Superior temporal gyrus (tissue), 1 donor: ENCODE data around the gene SRPK3.
"Not testable (repeated sequence)": the region's sequence is repeated elsewhere in the genome, so short reads cannot be mapped to it uniquely, and the experiment has no call there.

Experiments
- DNase-seq: peaks from one replicate; pipeline ENCODE4 v3.0.0-alpha.2; 2016; ENCODE audit errors: extremely low spot score

Gene SRPK3

DNA sequence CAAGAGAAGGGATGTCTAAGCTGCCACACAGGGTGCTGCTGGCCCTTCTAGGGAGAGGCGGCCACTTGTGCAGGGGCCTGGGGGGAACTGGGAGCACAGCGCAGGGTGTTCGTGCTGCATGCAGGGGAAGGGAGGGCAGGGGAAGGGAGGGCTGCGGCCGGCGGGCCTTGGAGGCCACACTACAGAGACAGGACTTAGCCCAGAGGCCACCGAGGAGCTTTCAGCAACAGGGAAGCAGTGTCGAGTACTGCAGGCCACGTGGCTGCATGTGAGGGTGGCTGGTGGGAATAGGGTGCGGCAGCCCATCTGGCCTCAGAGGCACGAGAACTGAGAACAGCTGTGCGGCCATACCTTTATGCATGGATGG is 35.8 kb upstream of the SRPK3 start:
- DNase-seq: not testable (repeated sequence)

- DNase-seq: no peak
Measured at GRCh38 chrX:153746359-153746758, 34.5 kb upstream of the SRPK3 start.

- DNase-seq: not testable (repeated sequence)
Measured at GRCh38 chrX:153746991-153747390, 33.9 kb upstream of the SRPK3 start.

DNA sequence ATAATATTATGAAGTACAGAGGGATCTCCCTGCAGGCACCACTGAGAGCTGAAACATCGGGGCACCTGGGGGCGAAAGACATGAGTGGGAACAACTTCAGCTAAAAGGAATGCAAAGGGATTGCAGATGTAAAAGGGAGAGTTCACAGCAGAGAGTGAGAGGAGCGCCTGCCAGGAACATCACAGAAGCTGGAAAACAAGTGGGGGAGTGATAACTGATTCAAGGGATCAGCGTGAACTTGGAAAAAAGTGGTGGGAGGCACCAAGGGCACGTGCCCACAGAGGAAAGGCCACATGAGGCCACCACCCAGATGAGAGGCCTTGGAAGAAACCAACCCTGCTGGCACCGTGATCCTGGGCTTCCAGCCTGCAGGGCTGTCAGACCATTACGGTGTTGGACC is 31.8 kb upstream of the SRPK3 start:
- DNase-seq: not testable (repeated sequence)

GRCh38 chrX:153750127-153750774 is 30.6 kb upstream of the SRPK3 start:
- no peak for DNase-seq

GRCh38 chrX:153755136-153755535 is 25.7 kb upstream of the SRPK3 start:
- DNase-seq: no peak

DNA sequence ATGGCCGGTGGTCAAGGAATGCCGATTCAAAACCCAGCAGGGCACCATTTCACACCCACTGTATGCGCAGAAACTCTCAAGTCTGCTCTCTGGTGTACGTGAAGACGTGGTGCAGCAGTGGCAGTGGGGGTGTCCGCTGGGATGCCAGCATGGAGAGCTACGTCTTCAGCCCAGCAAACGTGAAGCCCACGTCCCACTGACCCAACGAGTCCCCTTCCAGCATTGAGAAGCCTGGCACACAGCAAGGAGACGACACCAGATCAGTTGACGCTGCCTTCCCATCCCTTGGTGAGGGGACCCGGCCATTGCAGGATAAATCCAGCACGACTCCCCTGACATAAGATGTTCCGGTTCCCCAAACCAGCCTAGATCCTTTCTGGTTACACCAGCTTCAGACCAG is 19.0 kb upstream of the SRPK3 start:
- DNase-seq: no peak

DNA sequence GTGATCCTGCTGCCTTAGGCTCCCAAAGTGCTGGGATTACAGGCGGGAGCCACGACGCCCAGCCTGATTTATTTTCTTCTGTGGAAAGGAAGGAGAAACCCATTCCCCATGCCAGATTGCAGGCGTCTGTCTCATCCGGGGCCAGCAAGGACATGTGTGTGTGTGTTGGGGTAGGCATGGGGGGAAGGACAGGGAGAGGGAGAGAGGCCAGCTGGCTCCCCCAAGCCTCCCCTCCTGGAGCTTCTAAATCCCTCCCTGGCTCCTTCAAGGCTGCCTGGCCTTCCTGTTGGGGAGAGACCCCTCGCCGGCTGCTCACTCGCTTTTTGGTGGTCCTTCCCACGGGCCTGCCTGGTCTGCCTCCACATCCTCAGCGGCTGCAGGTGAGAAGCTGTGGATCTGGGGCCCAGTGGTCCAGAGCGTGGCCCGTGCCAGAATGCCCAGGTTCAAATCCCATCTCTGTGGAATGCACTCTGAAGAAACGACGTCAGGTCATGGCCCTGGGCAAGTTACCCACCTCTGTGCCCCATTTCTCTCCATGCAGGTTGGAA is 18.1 kb upstream of the SRPK3 start:
- DNase-seq: no peak

DNA sequence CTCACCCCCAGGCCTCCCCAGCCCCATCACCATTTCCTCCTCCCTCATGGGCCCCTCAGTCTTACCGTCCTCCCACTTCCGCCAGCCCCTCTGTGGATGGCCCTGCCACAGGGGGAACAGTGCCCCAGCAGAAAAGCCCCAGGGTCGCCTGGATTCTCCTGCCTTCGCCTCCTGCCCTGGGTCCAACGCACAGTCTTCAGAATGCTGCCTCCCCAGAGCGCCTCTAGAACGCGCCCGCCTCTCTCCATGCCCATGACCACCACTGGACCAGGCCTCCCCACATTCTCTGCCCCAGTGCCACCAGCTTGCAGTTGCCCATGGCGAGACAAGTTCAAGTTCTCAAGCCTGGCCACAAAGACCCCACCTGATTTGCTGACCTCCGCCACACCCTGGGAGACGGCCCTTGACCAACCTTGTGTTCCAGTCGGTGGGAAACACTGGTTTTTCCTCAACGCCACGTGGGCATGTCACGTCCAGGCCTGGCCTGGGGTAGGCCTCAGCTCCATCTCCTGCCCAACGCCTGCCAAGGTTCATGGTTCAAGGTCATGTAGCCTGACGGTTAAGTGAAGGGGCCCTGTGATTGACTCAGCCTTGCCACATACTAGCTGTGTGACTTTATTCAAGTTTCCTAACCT is 17.4 kb upstream of the SRPK3 start:
- no peak for DNase-seq

- peak; percentile 81 for DNase-seq
Measured at GRCh38 chrX:153763989-153764755, 16.7 kb upstream of the SRPK3 start, which contains the start of gene PLXNB3. Gene PLXNB3 (plus strand): TSS chrX:153764249. CDS start chrX:153765536, 1,287 bp downstream.

DNA sequence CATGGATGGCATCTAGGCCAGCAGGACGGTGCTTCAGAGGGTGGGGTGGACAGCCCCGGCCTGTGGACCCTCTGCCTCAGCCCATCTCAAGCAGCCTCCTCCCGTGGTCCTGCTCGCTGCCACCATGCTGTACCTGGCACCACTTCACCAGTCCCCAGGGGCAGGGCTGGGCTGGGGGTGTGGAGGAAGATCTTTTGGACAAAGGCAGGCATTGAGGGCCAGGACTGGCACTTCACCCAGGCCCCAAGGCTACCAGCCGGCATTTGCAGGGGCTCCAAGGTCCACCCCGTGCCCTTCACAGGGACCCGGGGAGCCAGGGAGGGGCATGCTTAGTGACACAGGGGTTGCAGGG is 16.1 kb upstream of the SRPK3 start:
- no peak for DNase-seq

DNA sequence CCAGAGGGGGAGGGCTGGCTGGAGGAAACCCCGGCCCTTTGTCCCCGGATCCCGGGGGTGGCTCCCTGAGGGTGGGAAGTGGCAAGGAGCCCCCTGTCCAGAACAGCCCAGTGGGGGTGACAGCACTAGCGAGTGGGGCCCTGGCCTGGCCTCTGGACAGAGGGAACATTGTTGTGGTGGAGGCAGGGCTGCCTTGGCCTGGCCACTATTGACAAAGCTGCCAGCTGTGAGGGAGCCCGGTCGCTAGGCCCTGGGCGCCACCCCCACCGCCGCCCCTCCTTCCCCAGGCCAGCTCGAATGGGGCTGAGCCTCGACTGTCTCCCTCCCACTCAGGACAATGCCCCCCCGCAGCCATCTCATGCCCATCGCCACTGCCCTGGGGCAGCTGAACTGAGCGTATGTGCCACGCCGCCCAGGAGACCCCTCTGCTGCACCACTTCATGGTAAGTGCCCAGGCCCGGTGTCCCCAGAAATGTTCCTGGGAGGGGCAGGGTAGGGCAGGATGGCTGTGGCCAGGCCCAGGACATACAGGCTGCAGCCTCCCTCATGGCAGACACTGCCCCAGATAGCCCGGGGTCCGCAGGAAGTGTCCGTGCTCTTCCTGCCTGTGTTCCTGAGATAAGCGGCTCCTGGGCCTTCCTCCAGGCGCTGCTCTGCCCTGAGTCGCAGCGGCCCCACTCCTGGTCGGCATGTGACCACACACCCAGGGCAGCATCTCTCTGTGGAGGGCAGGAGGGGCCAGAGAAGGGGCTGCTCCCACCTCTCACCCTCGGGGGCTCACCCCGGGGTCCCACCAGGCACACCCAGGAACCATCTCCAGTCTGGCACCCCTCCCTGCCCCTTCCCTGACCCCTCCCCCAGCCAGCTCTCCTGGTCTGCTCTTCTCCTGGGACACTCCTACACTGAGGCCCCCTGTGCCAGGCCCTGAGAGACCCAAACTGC is 15.4 kb upstream of the SRPK3 start:
- peak; percentile 89 for DNase-seq

- DNase-seq: peak; percentile 56
Measured at GRCh38 chrX:153766098-153766817, 14.6 kb upstream of the SRPK3 start.

DNA sequence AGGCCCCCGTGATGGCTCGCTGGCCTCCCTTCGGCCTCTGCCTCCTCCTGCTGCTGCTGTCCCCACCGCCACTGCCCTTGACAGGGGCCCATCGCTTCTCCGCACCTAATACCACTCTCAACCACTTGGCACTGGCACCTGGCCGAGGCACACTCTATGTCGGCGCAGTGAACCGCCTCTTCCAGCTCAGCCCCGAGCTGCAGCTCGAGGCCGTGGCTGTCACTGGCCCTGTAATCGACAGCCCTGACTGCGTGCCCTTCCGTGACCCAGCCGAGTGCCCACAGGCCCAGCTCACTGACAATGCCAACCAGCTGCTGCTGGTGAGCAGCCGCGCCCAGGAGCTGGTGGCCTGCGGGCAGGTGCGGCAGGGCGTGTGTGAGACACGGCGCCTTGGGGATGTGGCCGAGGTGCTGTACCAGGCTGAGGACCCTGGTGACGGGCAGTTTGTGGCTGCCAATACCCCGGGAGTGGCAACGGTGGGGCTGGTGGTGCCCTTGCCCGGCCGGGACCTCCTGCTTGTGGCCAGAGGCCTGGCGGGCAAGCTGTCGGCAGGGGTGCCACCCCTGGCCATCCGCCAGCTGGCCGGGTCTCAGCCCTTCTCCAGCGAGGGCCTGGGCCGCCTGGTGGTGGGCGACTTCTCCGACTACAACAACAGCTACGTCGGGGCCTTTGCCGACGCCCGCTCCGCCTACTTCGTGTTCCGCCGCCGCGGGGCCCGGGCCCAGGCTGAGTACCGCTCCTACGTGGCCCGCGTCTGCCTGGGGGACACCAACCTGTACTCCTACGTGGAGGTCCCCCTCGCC is 13.8 kb upstream of the SRPK3 start:
- DNase-seq: no peak

DNA sequence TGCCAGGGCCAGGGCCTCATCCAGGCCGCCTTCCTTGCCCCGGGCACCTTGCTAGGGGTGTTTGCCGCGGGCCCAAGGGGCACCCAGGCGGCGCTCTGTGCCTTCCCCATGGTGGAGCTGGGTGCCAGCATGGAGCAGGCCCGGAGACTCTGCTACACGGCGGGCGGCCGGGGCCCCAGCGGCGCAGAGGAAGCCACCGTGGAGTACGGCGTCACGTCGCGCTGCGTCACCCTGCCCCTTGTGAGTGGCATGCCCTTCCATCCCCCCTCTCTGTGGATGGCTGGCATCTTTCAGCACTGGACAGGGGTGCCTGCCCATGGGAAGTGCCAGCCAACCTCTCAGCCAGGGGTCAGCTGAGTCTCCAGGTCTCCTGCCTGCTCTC is 13.2 kb upstream of the SRPK3 start:
- DNase-seq: no peak

- no peak for DNase-seq
Measured at GRCh38 chrX:153768311-153769157, 12.3 kb upstream of the SRPK3 start.

DNA sequence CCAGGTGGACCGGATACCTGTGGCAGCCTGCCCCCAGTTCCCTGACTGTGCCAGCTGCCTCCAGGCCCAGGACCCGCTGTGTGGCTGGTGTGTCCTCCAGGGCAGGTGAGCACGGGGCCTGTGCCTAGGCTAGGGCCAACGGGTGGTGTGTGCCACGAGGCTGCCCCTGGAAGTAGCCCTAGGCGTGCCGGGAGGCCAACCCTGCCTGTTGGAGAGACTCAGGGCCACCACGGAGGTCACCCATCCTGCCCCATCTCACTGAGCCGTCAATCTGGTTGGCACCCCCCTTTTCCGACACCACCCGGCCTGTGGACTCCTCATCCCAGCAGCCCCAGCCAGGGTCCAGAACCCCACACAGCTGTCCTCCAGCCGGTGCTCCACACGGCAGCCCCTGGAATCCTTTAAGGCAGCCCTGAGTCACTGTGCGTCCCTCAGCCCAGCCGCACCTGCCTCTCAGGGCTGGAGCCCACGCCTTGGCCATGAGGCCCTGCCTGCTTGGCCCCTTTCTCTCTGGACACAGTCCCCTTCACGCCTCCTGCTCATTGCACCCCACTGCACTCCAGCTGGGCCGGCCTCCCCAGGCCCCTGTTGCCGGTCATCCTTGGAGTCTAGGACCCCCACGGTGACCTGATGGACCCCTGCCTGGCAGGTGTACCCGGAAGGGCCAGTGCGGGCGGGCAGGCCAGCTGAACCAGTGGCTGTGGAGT is 11.5 kb upstream of the SRPK3 start:
- DNase-seq: no peak

- no peak for DNase-seq
Measured at GRCh38 chrX:153769865-153770600, 10.8 kb upstream of the SRPK3 start.
